ENCODE measurements around the gene DLAT. TPM values are rescaled to one million over a fixed set of nuclear protein-coding genes. Genes with fewer than 3 reads are reported as not detected.
"Not testable (repeated sequence)": the region's sequence is repeated elsewhere in the genome, so short reads cannot be mapped to it uniquely, and the experiment has no call there.

DLAT gene
- total and polyA plus RNA-seq, 2 experiments from 2014 or later = 27.9 to 42.1 TPM

DNA sequence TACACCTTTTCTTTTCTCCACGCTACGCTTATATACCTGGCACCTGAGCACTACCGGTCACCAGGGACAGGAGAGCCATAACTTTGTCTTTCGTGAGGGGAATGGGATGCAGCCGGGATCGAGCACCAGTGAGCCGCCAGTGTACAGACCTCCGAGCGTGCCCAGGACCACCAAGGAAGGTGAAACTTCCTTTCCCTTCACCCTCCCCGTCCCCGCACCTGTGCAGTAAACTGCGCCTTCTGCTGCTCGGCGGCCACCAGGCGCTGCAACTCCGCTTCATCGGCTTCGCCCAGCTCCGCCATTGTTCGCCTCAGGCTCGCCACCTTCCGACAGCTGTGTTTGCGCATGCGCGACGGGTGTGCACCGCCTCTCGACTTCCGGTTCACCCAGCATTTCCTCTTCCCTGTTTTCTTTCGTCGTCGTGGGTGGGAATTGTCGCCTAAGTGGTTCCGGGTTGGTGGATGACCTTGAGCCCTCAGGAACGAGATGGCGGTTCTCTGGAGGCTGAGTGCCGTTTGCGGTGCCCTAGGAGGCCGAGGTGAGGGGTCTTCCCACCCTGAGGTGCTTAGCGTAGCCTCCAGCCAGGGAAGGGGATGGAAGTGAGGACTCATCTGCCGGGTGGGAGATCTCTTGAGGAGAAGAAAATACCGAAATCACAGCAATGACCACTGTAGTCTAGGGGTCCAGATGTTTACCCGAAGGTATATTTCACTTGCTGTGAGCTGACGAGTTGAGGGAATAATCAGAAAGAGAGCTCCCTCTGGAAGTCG lies 61.4 kb downstream of the DLAT start, which contains the start of the genes SDHD and TIMM8B:
Gene SDHD (plus strand): TSS at position 452 of the 770 bp plus-strand sequence. CDS start 35 bp downstream, at position 487.
Gene TIMM8B (minus strand): TSS at position 335 of the 770 bp plus-strand sequence. CDS start 33 bp downstream, at position 302.
- Histone ChIP-seq H3K79me2 (peaks cover 49% of the 10 kb centered on the region), H3K4me2 (peak within 1 kb of the TSS; percentile 96), H3K4me1 (ENCODE audit: insufficient read depth) (peaks cover 14% of the 10 kb centered on the region), H4K20me1 (ENCODE audit: insufficient read depth, poor library complexity, severe bottlenecking) (peaks cover 4% of the 10 kb centered on the region), H3K27me3 (no peaks in the 10 kb centered on the region), H3K9me3 (ENCODE audit: low read depth) (no peaks in the 10 kb centered on the region), H3K4me3 (peak within 1 kb of the TSS; percentile 64), H3K9me2 (replicated peaks; ENCODE audit: insufficient read depth) (no peaks in the 10 kb centered on the region), H3K27ac (peak within 1 kb of the TSS; percentile 45), H2AFZ (peak within 1 kb of the TSS; percentile 63), H3K36me3 (replicated peaks; ENCODE audit: insufficient read depth, low read depth) (peaks cover 3% of the 10 kb centered on the region)
- TF ChIP-seq EZH2phosphoT487 (IDR thresholded peaks at IDR 0.05; ENCODE audit: low read depth, severe bottlenecking, unreplicated experiment) (no peak), EZH2 (IDR thresholded peaks at IDR 0.05; ENCODE audit: borderline replicate concordance) (no peak), CTCF (IDR thresholded peaks at IDR 0.05; ENCODE audit: poor library complexity) (peak; percentile 28)
- peak; percentile 99 for DNase-seq (ENCODE audit: low spot score)
- WGBS (ENCODE audit: low lambda C conversion rate, missing lambda C conversion rate) = under 1% methylated on average over 45 of the region's 45 CpGs

GRCh38 chr11:112087212-112087611 lies 62.0 kb downstream of the DLAT start:
- DNase-seq (ENCODE audit: low spot score) = no peak

DNA sequence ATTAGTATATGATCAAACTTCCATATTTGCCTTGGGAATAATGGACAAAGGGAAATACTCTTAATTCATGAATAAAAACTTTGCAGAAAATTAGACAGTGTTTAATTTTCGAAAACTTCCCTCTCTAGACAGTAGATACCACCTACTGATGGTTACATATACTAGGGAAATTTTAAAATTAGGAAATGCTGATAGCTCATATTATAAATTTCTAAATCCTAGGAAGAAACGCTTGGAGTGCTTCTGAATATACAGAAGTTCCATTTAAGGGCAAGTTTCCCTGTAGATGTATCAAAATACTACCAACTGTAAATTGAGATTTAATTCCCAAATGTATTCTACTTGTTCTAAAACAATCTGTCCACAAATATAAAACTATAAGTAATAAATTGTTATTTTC lies 70.1 kb downstream of the DLAT start:
- not testable (repeated sequence) for H3K27me3 ChIP-seq; H3K27ac ChIP-seq; H3K9me2 ChIP-seq (replicated peaks; ENCODE audit: insufficient read depth); H2AFZ ChIP-seq; DNase-seq (ENCODE audit: low spot score); H3K36me3 ChIP-seq (replicated peaks; ENCODE audit: insufficient read depth, low read depth); H3K4me3 ChIP-seq; H3K4me2 ChIP-seq; H3K4me1 ChIP-seq (ENCODE audit: insufficient read depth); H4K20me1 ChIP-seq (ENCODE audit: insufficient read depth, poor library complexity, severe bottlenecking); H3K79me2 ChIP-seq; H3K9me3 ChIP-seq (ENCODE audit: low read depth)
- 98% methylated on average over 2 of the region's 2 CpGs for WGBS (ENCODE audit: low lambda C conversion rate, missing lambda C conversion rate)

More at GRCh38 chr11:112087212-112087611, 62.0 kb downstream of the DLAT start:
- Histone ChIP-seq H3K27me3 (no peaks in the 10 kb centered on the region), H2AFZ (peak overlapping the region; percentile 60), H4K20me1 (ENCODE audit: insufficient read depth, poor library complexity, severe bottlenecking) (peaks cover 4% of the 10 kb centered on the region), H3K27ac (peak overlapping the region; percentile 30), H3K4me1 (ENCODE audit: insufficient read depth) (peaks cover 14% of the 10 kb centered on the region), H3K4me2 (peak overlapping the region; percentile 91), H3K9me3 (ENCODE audit: low read depth) (no peaks in the 10 kb centered on the region), H3K36me3 (replicated peaks; ENCODE audit: insufficient read depth, low read depth) (peaks cover 3% of the 10 kb centered on the region), H3K4me3 (peak overlapping the region; percentile 28), H3K9me2 (replicated peaks; ENCODE audit: insufficient read depth) (no peaks in the 10 kb centered on the region), H3K79me2 (peaks cover 49% of the 10 kb centered on the region)
- 19% methylated on average over 10 of the region's 10 CpGs for WGBS (ENCODE audit: low lambda C conversion rate, missing lambda C conversion rate)
- TF ChIP-seq EZH2phosphoT487 (IDR thresholded peaks at IDR 0.05; ENCODE audit: low read depth, severe bottlenecking, unreplicated experiment) = no peak
- TF ChIP-seq EZH2 (IDR thresholded peaks at IDR 0.05; ENCODE audit: borderline replicate concordance) = no peak
- no peak for TF ChIP-seq CTCF (IDR thresholded peaks at IDR 0.05; ENCODE audit: poor library complexity)

GRCh38 chr11:112096194-112096593 lies 71.0 kb downstream of the DLAT start:
- DNase-seq (ENCODE audit: low spot score) = no peak
- Histone ChIP-seq H3K36me3 (replicated peaks; ENCODE audit: insufficient read depth, low read depth) (no peaks in the 10 kb centered on the region), H3K27me3 (no peaks in the 10 kb centered on the region), H3K4me1 (ENCODE audit: insufficient read depth) (no peaks in the 10 kb centered on the region), H3K4me2 (no peak overlapping the region), H3K9me2 (replicated peaks; ENCODE audit: insufficient read depth) (no peaks in the 10 kb centered on the region), H3K9me3 (ENCODE audit: low read depth) (no peaks in the 10 kb centered on the region), H3K79me2 (no peaks in the 10 kb centered on the region), H3K4me3 (no peak overlapping the region), H3K27ac (no peak overlapping the region), H4K20me1 (ENCODE audit: insufficient read depth, poor library complexity, severe bottlenecking) (no peaks in the 10 kb centered on the region), H2AFZ (no peak overlapping the region)
- TF ChIP-seq EZH2phosphoT487 (IDR thresholded peaks at IDR 0.05; ENCODE audit: low read depth, severe bottlenecking, unreplicated experiment) (no peak), CTCF (IDR thresholded peaks at IDR 0.05; ENCODE audit: poor library complexity) (no peak), EZH2 (IDR thresholded peaks at IDR 0.05; ENCODE audit: borderline replicate concordance) (no peak)
